HCT116 (cell line): Measurements from ENCODE around the gene HBG1.

Source experiments
- POLR2A ChIP-seq: IDR thresholded peaks from 2 replicates; pipeline ENCODE4 v1.7.0; 2011; ENCODE audit warnings: borderline replicate concordance; ENCODE audit not compliant: insufficient read depth, insufficient read length; ENCODE audit errors: extremely low read depth
- POLR2AphosphoS5 ChIP-seq: IDR thresholded peaks from 2 replicates; pipeline ENCODE4 v1.6.1; 2011; ENCODE audit warnings: mild to moderate bottlenecking, low read depth, low read length, moderate library complexity
- SIN3A ChIP-seq: IDR thresholded peaks from 2 replicates; pipeline ENCODE4 v1.6.1; 2012; ENCODE audit warnings: low read depth
- TF ChIP-seq, protein P1 (sequence below), 3 experiments: fragments of 200-600 bp in 1 of 3; sonication (generic) in 1 of 3; IDR thresholded peaks in 2 of 3; conservative IDR thresholded peaks in 1 of 3; 2 replicates each; pipeline ENCODE4 v1.5.1; 2012 to 2017; ENCODE audit warnings: low read depth in 2 of 3, low read length in 2 of 3, antibody characterized with exemption in 1 of 3, borderline replicate concordance in 1 of 3, control low read depth in 1 of 3, mild to moderate bottlenecking in 1 of 3, mixed read lengths in 1 of 3, mixed run types in 1 of 3, moderate library complexity in 1 of 3; ENCODE audit not compliant: insufficient read depth in 1 of 3
- TF ChIP-seq, protein P2 (sequence below): IDR thresholded peaks from 2 replicates; pipeline ENCODE4 v1.6.1; 2012; ENCODE audit warnings: low read depth

DNA sequence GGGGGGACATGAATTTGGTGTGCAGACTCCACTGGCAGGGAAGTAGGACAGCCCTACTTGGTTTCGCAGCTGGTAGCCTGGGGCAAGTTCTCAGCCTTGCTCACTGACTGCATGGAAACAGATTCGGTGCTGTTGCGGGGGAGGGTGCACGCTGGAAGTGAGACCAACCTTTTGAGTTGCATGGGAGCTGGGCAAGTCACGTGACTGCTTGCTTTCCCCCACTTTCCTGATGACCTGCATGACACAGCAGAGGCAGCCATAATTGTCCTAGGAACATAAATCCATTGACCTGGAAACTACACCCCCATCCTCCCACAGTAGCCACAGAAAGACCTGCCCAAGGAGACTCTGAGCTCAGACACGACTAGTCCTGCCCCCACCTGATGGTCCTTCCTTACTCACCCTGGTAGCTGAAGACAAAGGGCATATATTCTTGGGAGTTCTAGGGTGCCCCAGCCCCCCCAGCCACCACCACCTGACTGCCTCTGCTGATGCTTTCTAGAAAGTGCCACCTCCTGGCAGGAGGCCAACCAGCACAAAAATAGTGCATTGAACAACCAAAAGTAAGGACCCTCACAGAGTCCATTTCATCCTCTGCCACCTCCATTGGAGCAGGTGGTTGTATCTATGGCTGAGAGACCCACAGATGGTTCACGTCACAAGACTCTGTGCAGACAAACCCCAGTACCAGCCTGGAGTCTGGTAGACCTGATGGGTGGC lies 9.0 kb upstream of the HBG1 start:
- TF ChIP-seq, protein P1, sequence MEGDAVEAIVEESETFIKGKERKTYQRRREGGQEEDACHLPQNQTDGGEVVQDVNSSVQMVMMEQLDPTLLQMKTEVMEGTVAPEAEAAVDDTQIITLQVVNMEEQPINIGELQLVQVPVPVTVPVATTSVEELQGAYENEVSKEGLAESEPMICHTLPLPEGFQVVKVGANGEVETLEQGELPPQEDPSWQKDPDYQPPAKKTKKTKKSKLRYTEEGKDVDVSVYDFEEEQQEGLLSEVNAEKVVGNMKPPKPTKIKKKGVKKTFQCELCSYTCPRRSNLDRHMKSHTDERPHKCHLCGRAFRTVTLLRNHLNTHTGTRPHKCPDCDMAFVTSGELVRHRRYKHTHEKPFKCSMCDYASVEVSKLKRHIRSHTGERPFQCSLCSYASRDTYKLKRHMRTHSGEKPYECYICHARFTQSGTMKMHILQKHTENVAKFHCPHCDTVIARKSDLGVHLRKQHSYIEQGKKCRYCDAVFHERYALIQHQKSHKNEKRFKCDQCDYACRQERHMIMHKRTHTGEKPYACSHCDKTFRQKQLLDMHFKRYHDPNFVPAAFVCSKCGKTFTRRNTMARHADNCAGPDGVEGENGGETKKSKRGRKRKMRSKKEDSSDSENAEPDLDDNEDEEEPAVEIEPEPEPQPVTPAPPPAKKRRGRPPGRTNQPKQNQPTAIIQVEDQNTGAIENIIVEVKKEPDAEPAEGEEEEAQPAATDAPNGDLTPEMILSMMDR (IDR thresholded peaks at IDR 0.05 in 2 of 3, conservative IDR thresholded peaks at IDR 0.05 in 1 of 3; ENCODE audit: borderline replicate concordance in 1 of 3, insufficient read depth in 1 of 3, low read depth in 2 of 3, low read length in 2 of 3) = no peak
- TF ChIP-seq SIN3A (no peak), POLR2A (no peak), POLR2AphosphoS5 (no peak)
- TF ChIP-seq, protein P2, sequence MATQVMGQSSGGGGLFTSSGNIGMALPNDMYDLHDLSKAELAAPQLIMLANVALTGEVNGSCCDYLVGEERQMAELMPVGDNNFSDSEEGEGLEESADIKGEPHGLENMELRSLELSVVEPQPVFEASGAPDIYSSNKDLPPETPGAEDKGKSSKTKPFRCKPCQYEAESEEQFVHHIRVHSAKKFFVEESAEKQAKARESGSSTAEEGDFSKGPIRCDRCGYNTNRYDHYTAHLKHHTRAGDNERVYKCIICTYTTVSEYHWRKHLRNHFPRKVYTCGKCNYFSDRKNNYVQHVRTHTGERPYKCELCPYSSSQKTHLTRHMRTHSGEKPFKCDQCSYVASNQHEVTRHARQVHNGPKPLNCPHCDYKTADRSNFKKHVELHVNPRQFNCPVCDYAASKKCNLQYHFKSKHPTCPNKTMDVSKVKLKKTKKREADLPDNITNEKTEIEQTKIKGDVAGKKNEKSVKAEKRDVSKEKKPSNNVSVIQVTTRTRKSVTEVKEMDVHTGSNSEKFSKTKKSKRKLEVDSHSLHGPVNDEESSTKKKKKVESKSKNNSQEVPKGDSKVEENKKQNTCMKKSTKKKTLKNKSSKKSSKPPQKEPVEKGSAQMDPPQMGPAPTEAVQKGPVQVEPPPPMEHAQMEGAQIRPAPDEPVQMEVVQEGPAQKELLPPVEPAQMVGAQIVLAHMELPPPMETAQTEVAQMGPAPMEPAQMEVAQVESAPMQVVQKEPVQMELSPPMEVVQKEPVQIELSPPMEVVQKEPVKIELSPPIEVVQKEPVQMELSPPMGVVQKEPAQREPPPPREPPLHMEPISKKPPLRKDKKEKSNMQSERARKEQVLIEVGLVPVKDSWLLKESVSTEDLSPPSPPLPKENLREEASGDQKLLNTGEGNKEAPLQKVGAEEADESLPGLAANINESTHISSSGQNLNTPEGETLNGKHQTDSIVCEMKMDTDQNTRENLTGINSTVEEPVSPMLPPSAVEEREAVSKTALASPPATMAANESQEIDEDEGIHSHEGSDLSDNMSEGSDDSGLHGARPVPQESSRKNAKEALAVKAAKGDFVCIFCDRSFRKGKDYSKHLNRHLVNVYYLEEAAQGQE = no peak
